Right lung (tissue), 5 donors: ENCODE results near the gene CDC25B. TPM values are rescaled to one million over a fixed set of nuclear protein-coding genes. Genes with fewer than 3 reads are reported as not detected.
A peak's percentile ranks its signal among the peaks of the same experiment; 100 is the strongest.
"Not testable (repeated sequence)": the region's sequence is repeated elsewhere in the genome, so short reads cannot be mapped to it uniquely, and the experiment has no call there.

ENCODE experiments used
- DNase-seq, 2 donors: peaks; one replicate each; pipeline ENCODE4 v3.0.0-alpha.2; 2013
- polyA plus RNA-seq, 5 donors: library from polyadenylated mRNA; unstranded; fragments of 120-200 nt; gene quantifications; one replicate each; pipeline versions ENCODE4 v1.2.1 to v1.2.3, GENCODE V29; 2013; ENCODE audit warnings: inconsistent platforms in 1 of 5, low replicate concordance in 1 of 5; ENCODE audit not compliant: insufficient read length in 5 of 5, insufficient read depth in 1 of 5

Gene CDC25B
- polyA plus RNA-seq, 5 donors: 47.6 to 63.6 (median 51.1) TPM

DNA sequence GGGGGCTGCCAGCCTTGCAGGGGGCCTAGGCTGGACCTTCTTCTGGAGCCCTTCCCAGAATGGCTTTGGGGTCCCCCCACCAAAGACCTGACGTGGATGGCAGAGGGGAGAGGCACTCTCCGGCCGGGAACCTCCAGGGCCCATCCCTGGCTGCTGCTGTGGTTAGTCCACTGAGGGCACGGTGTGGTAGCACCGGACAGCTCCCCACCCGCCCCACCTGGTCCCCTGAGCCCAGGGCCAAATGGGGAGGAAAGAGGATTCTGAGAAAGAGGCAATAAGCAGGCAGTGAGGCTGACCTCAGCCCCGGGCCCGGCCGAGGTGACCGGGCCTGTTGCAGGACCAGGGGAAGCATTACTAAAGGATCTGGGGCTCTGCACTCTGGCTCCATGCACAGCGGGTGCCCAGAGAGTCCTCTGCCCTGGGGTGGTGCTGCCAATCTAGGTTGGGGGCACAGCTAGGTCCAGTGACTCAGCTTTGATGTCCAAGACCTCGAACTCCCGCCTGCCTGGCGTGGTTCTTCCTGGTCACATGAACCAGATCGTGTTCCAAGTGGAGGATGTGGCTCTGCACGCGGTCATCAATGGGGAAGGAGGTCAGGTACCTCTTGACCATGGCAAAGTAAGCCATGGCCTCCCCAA, 11.8 kb upstream of the CDC25B start:
- no peak for DNase-seq

DNA sequence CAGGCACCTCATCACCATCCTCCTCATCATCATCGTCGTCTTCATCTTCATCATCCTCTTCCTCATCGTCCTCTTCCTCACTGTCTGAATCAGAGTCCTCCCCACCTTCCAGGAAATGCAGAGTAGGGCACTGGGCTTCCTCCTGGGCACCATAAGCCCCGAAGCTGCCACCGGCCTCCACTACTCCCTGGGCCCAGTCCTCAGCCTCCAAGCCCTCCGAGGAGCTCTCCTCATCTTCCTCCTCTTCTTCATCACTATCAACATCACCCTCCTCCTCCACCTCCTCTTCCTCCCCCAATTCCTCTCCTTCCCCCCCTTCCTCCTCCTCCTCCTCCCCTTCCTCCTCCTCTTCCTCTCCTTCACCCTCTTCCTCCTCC, 11.3 kb upstream of the CDC25B start:
- no peak for DNase-seq

DNA sequence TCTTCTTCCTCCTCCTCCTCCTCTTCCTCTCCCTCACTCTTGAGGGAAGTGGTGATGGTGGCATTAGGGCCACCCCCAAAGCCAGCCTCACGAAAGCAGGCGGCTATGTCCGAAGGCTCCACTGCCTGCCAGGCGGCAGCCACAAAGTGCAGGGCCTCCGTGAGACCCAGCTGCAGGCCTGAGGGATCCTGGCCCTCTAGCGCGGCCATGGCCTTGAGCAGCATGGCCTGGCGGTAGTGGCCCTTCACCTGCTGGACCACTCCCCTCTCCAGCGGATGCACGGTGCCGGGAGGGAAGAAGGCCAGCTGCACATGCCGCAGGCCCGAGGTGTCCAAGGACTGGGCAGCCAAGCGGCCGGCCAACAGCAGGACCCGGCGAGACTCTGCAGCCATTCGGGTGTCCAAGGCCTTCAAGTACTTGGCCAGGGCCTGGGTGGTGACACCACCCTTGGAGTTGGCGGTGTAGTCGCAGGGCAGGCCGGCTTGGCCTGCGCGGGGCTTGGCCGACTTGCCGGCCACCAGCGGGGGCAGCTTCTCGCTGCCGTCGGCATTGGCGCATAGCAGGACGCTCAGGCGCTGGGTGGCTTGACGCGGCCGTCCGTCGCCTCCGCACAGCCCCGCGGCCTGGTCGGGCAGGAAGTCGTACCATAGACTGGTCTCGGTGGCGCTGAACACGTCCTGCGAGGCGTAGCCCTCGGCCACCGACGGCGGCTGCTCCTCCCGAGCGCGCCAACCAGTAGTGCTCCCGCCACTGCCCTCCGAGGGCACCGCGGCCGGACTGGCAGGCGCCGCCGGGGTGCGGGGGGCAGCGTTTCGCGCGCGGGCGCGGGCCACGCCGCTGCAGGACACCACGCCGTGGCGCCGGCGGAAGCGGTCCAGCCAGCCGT, 10.6 kb upstream of the CDC25B start:
- DNase-seq: no peak

DNA sequence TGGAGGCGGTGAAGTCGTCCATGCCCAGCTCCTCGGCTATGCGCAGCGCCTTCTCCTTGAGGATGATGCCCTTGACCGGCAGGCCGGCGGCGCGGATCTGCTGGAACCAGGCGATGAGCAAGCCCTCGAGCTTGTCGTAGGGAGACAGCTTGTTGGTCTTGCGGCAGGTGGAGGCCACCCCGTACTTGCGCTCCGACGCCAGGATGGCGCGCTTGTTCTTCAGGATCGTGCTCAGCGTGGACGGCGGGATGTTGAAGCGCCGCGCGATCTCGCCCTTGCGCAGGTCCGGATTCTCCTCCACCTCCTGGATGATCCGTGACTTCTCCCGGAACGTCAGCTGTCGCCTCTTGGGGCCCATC, 10.0 kb upstream of the CDC25B start:
- DNase-seq: no peak

DNA sequence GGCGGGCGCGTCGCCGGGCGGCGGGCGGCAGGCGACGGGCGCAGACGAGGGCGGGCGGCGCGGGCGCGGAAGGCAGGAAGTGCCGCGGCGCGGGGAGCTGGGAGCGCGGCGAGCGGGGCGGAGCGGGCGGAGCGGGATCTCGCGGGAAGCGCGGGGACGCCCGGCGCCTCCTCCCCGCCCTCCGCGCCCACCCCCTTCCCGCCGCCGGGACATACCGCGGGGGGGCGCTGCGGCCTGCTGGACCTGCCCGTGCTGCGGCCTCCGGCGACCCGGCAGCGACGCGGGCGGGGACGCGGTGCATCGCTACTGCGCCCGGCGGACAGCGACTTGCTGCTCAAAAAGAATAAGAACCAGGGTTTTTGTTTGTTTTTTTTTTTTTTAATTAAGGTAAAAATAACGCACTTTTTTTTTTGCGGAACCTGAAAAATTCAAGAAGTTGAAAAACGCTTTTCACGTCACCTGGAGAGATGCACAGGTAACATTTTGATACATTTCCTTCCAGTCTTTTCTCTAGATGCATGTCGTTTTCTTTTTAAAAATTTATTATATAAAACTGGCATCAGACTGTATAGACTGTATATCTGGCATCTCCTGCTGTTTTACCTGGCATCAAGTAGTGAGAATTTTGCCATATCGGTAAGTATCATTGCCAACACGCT, 9.3 kb upstream of the CDC25B start, which contains the start of gene CENPB:
TSS of gene CENPB (minus strand) at position 76 of the 659 bp plus-strand sequence. CDS start 257 bp downstream, outside the sequence.
- DNase-seq: peak; percentile 86 to 89

DNA sequence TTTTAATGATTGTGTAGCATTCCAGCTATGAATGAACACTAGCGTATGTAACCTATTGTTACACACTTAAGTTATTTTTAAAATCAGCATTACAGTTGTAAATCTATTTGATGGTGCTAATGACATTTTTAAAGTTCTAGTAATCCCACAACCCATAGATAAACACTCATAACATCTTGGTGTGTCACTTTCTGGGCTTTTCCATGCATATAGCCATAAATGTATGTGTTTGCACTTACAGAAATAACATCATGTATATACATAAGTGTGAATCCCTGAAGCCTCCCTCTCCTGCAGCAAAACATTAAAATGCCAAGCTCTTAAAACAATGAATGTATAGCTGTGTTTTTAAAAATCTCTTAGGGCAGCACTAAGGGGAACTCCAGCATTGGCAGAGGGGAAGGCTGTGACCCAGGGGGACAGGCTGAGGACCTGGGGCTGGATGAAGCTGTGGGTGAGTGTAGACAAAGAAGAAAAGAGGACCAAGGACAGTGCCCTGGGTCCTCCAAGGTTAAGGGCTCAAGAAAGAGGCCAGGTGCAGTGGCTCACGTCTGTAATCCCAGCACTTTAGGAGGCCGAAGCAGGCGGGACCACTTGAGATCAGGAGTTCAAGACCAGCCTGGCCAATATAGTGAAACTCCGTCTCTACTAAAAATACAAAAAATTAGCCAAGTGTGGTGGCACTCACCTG, 8.6 kb upstream of the CDC25B start:
- DNase-seq: no peak

DNA sequence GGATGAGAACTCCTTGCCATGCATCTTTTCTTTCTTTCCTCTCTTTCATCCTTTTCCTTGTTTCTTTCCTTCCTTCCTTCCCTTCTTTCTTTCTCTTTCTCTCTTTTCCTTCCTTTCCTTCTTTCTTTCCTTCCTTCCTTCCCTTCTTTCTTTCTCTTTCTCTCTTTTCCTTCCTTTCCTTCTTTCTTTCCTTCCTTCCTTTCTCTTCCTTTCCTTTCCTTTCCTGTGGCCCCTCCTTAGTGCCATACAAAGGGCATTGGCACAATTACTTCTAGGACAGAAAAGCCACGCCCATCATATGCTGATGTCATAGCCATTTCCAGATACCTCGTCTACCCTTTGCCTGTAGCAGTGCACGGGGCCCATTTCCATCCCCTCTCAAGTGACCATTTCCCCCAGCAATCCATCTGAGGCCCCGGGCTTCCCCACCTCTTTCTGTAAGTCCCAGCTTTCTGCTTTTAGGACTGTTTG, 7.4 kb upstream of the CDC25B start:
- no peak for DNase-seq

DNA sequence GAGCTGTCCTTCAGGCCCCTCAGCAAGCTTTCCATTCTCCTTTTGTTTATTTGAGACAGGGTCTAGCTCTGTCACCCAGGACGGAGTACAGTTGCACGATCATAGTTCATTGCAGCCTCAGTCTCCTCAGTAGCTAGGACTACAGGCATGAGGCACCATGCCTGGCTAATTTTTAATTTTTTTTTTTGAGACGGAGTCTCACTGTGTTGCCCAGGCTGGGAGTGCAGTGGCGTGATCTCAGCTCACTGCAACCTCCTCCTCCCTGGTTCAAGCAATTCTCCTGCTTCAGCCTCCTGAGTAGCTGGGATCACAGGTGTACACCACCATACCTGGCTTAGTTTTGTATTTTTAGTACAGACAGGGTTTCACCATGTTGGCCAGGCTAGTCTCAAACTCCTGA, 6.9 kb upstream of the CDC25B start:
- not testable (repeated sequence) for DNase-seq

DNA sequence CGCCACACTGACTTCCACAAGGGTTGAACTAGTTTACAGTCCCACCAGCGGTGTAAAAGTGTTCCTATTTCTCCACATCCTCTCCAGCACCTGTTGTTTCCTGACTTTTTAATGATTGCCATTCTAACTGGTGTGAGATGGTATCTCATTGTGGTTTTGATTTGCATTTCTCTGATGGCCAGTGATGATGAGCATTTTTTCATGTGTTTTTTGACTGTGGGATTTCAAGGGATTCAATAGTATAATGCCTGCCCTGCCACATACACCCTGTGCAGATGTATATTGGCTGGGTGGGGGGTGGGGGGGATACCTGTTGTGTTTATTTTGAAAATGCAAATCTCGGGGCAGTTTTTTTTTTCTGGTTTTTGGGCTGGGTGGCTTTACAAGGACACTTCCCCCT, 1.9 kb upstream of the CDC25B start:
- not testable (repeated sequence) for DNase-seq

DNA sequence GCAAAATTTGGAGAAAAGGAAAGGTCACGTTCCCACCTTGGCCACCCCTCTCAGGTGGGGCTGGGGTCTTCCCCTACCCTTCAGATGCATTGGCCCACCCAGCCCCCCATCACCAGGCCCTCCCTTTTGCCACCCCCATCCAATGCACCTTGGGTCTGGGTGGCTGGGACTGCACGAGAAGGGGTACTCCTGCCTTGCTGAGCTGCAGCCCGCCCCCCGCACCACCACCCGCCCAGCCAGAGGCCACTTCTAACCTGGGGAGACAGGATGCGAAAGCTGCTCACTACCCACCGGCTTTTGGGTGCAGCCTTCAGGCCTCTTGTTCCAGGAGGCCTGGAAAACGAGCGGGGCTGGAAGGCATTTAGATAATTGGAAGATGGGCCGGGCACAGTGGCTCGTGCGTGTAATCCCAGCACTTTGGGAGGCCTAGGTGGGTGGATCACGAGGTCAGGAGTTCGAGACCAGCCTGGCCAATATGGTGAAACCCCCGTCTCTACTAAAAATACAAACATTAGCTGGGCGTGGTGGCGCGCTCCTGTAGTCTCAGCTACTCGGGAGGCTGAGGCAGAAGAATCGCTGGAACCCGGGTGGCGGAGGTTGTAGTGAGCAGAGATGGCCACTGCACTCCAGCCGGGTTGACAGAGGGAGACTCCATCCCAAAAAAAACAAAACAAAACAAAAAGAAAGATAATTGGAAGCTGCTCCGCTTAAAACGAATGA, 1.2 kb upstream of the CDC25B start:
- DNase-seq: no peak

DNA sequence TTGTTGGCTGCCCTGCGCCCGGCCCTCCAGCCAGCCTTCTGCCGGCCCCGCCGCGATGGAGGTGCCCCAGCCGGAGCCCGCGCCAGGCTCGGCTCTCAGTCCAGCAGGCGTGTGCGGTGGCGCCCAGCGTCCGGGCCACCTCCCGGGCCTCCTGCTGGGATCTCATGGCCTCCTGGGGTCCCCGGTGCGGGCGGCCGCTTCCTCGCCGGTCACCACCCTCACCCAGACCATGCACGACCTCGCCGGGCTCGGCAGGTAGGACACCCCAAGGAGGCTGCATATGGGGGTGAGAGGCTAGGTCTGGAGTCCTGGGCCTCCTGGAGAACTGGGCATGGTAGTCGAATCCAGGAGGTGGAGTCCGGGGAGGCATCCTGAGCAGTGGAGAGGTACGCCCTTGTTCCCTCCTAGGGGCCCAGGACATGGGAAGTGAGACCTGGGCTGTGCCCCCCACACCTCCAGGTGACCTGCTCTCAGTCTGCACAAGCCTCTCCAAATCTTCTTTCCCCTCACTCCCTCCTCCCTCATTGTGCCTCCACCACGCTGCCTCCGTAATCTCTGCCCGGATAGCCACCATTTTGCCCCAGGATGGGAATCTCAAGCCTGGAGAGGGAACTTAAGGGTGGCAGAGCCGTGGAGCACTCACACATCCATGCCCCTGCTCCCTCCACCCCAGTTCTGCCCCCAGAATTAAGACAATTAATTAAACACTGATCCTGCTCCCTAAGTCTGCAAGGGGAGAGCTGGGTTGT, 541 bp downstream of the CDC25B start:
- no peak for DNase-seq

DNA sequence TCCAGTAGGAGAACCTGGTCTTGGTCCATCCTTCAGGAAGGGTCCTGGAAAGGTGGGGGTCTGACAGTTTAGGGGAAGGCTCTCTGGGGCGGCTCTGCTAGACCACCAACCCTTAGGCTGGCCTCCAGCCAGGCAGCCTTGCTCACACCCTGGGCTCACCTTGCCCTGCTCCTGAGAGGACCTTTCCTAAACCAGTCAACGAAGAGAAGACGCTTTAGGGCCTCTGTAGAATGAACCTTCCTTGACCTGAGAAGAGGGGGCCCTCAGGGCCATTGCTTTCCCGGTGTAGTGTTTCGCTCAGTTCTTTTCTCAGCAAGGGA, 1.1 kb downstream of the CDC25B start:
- DNase-seq: no peak

DNA sequence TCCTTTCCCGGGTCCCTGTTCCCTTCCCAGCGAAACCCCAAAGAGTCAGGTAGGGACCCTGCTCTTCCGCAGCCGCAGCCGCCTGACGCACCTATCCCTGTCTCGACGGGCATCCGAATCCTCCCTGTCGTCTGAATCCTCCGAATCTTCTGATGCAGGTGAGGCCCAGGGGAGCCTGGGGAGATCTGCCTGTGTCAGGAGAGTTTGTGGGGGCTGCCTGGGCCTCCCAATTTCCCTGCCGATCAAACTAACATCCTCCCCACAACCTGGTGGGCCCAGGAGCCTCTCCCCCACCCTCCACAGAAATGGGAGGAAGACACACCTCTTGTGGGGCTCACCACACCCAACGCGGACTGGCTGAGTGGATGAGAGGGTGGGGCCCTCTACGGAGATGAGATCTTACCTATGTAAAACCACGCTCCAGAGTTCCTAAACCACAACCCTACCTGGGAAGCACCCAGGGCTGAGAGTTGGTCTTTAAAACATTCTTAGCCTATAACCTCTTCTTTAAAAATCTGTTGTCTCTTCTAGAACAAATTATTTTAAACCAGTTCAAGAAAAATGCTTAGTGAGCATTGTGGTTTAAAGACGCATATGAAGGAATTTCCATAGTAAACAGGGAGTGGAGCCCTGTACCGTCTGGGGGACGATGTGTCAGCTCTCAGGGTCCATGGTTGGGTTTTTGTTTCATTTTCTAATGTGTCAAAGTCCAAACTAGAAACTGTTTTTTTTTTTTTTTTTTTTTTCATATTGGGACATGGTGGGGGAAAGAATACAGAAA, 1.7 kb downstream of the CDC25B start:
- DNase-seq: no peak

DNA sequence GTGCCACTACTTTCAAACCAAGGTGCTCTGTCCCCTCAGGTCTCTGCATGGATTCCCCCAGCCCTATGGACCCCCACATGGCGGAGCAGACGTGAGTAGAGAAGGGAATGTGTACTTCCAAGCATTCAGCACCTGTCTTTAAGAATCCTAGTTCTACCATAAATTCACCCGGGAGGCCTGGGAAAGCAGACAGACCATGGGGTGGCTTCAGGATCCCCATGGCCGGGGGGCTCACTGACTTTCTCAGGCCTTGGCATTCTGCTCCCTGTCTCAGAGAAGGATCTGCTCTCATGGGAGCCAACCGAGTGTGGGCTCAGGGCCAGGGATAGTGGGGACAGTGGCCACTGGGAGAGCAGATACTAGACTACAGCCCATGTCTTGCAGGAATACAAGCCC, 2.3 kb downstream of the CDC25B start:
- no peak for DNase-seq

DNA sequence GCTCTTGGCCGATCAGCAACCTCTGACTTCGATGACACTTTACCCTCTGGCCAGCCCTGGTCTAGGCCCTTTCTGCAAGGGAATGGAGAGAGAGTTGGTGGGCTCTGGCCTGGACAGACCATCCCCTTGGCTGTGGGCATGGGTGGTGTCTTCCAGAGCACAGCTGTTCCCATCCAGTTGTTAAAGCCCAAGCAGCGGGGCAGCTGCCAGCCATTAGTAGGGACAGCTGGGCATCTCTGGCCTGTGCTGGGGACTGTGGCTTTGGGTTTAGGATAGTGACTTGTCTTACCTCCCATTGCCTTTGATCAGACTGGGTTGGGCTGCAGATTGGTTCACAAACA, 2.8 kb downstream of the CDC25B start:
- no peak for DNase-seq

DNA sequence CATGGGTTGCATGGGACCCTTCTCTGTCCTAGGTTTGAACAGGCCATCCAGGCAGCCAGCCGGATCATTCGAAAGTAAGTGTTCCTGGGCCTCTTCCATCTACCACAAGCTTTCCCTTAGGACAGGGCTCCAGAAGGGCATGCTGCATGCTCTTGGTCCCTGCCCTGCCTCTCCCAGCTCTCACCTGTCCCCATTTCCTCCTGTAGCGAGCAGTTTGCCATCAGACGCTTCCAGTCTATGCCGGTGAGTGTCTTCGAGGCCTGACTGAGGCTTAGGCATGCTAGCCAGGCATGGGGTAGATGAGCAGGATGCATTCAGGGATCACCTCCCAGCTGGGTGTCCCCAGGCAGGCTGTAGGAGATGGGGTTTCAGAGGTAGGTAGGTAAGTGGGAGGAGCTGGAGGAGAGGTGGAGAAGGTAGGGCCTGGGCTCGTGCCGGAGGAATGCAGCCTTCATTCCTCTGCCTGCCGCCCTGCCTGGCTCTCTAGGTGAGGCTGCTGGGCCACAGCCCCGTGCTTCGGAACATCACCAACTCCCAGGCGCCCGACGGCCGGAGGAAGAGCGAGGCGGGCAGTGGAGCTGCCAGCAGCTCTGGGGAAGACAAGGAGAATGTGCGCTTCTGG, 4.3 kb downstream of the CDC25B start:
- no peak for DNase-seq

DNA sequence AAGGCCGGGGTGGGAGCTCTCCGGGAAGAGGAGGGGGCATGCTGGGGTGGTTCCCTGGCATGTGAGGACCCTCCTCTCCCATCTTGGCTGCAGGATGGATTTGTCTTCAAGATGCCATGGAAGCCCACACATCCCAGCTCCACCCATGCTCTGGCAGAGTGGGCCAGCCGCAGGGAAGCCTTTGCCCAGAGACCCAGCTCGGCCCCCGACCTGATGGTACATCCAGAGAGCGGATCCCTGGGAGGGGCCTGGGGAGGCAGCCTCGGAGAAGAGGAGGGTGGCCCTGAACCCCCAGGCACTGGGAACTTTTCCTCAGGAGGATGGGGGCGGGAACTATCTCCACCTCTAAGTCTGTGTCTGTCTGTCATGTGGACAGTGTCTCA, 4.8 kb downstream of the CDC25B start:
- DNase-seq: no peak

DNA sequence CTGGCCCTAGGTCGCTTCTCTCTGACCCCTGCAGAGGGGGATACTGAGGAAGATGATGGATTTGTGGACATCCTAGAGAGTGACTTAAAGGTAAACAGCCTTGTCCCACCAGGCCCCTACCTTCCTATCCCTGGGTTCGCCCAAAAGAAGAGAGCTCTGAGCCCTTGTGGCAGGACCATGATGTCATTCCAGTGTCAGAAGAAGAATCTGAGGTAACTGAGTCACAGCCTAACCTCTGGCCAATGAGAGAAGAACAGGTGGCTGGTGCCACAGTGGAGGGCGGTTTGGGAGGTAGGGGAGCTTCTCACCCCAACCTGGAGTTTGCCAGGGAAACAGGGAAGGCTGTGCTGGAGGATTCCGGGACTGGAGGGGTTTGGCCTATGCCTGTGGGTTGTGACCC, 5.2 kb downstream of the CDC25B start:
- DNase-seq: no peak

DNA sequence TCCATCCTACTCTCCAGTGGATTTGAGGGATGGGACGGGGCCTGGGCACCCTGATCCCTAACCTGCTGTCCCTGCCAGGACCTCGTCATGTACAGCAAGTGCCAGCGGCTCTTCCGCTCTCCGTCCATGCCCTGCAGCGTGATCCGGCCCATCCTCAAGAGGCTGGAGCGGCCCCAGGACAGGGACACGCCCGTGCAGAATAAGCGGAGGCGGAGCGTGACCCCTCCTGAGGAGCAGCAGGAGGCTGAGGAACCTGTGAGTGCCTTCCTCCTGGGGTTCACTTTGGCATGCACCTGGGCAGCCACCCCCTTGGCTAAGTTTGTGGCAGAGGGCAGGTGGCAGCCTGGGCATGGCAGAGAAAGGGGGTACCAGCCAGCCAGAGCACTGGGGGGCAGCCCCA, 5.7 kb downstream of the CDC25B start:
- DNase-seq: no peak
